Endothelial cell of umbilical vein (primary cell): Measurements from ENCODE around the gene DMBT1. TPM values are rescaled to one million over a fixed set of nuclear protein-coding genes. Genes with fewer than 3 reads are reported as not detected.

Experiments used
- BruUV-seq: library from RNA; stranded (reverse); fragments of 400-500 nt; replicated peaks from 2 replicates; lab custom pipeline; 2021; lab: Mats Ljungman, UMichigan
- CTCF ChIA-PET: fragments of 300-600, 350-600 bp; sonication (Branson Sonifier 250); formaldehyde crosslinking; loops from one replicate; lab custom pipeline; 2021; ENCODE audit warnings: antibody characterized with exemption, inconsistent platforms; lab: Charles Lee
- POLR2A ChIA-PET: fragments of 300-600, 350-600 bp; sonication (Branson Sonifier 250); formaldehyde crosslinking; loops from one replicate; lab custom pipeline; 2021; ENCODE audit warnings: antibody characterized with exemption, inconsistent platforms; lab: Charles Lee
- DNase-seq: peaks from one replicate; pipeline ENCODE4 v3.0.0-alpha.2; 2011; ENCODE audit warnings: low read depth, low spot score
- FAIRE-seq: peaks from 2 replicates; lab custom pipeline; 2011; peaks lifted over from hg19 to GRCh38; lab: Jason Lieb, UNC
- H2AFZ ChIP-seq: 2 replicates; pipeline ENCODE4 v1.6.0; 2012; ENCODE audit warnings: low read depth, low read length, control low read depth, inconsistent platforms
- H3K27ac ChIP-seq: 2 replicates; pipeline ENCODE4 v1.5.1; 2011; ENCODE audit warnings: low read depth, mild to moderate bottlenecking, control low read depth, low read length, moderate library complexity; ENCODE audit not compliant: insufficient read depth
- H3K27me3 ChIP-seq, 2 experiments: 2 replicates each; pipeline versions ENCODE4 v1.6.0 to v1.6.1; 2011; ENCODE audit warnings: low read length in 2 of 2, mixed read lengths in 1 of 2; ENCODE audit not compliant: control insufficient read depth in 2 of 2, insufficient read depth in 2 of 2
- H3K36me3 ChIP-seq, 2 experiments: 2 replicates in 1 of 2; 3 replicates in 1 of 2; pipeline ENCODE4 v1.5.1; 2011; ENCODE audit warnings: low read length in 2 of 2, mild to moderate bottlenecking in 1 of 2, moderate library complexity in 1 of 2; ENCODE audit not compliant: control insufficient read depth in 2 of 2, insufficient read depth in 2 of 2; ENCODE audit errors: extremely low read depth in 1 of 2
- H3K4me1 ChIP-seq: 3 replicates; pipeline ENCODE4 v1.5.1; 2011; ENCODE audit warnings: mild to moderate bottlenecking, low read length; ENCODE audit not compliant: control insufficient read depth, insufficient read depth; ENCODE audit errors: extremely low read depth
- H3K4me2 ChIP-seq: 2 replicates; pipeline ENCODE4 v1.6.1; 2011; ENCODE audit warnings: low read length, control low read depth, mixed read lengths; ENCODE audit not compliant: insufficient read depth
- H3K4me3 ChIP-seq, 3 experiments: fragments of 200-600 bp in 1 of 3; sonication (generic), shearing (Covaris generic) in 1 of 3; replicated peaks in 1 of 3; 2 replicates each; pipeline ENCODE4 v1.5.1; 2011 to 2016; ENCODE audit warnings: control low read depth in 3 of 3, low read length in 3 of 3, mild to moderate bottlenecking in 2 of 3, inconsistent platforms in 1 of 3, low read depth in 1 of 3, moderate library complexity in 1 of 3; ENCODE audit not compliant: insufficient read depth in 1 of 3
- H3K79me2 ChIP-seq: 2 replicates; pipeline ENCODE4 v1.6.0; 2012; ENCODE audit warnings: low read length, inconsistent platforms; ENCODE audit not compliant: control insufficient read depth, insufficient read depth
- H3K9ac ChIP-seq: replicated peaks from 2 replicates; pipeline ENCODE3; 2011; ENCODE audit warnings: low read length, control low read depth; ENCODE audit not compliant: insufficient read depth; ENCODE audit errors: extremely low read depth
- H3K9me1 ChIP-seq: replicated peaks from 3 replicates; pipeline ENCODE4 v1.6.0; 2011; ENCODE audit warnings: mild to moderate bottlenecking, low read length; ENCODE audit not compliant: control insufficient read depth, insufficient read depth; ENCODE audit errors: extremely low read depth
- H3K9me3 ChIP-seq: replicated peaks from 2 replicates; pipeline ENCODE4 v1.5.1; 2012; ENCODE audit warnings: low read length, inconsistent platforms; ENCODE audit not compliant: control insufficient read depth, insufficient read depth
- H4K20me1 ChIP-seq: replicated peaks from 2 replicates; pipeline ENCODE3; 2011; ENCODE audit warnings: mild to moderate bottlenecking, low read length; ENCODE audit not compliant: control insufficient read depth, insufficient read depth; ENCODE audit errors: extremely low read depth
- CTCF ChIP-seq, 2 donors: IDR thresholded peaks; 1 replicate in 1 of 2; 2 replicates in 1 of 2; pipeline ENCODE4 v1.5.1; 2011; ENCODE audit warnings: low read length in 2 of 2, mild to moderate bottlenecking in 2 of 2, moderate library complexity in 2 of 2, control low read depth in 1 of 2, inconsistent platforms in 1 of 2, low read depth in 1 of 2; ENCODE audit not compliant: insufficient read depth in 1 of 2; ENCODE audit errors: extremely low read depth in 1 of 2
- EZH2 ChIP-seq: IDR thresholded peaks from 2 replicates; pipeline ENCODE4 v1.6.1; 2012; ENCODE audit warnings: borderline replicate concordance, low read depth, mild to moderate bottlenecking, moderate library complexity, low read length, inconsistent platforms; ENCODE audit not compliant: severe bottlenecking
- FOS ChIP-seq: IDR thresholded peaks from 2 replicates; pipeline ENCODE4 v1.6.1; 2011; ENCODE audit warnings: mild to moderate bottlenecking, low read length, moderate library complexity, borderline replicate concordance; ENCODE audit not compliant: insufficient read depth
- GATA2 ChIP-seq: IDR thresholded peaks from 2 replicates; pipeline ENCODE4 v1.7.0; 2011; ENCODE audit warnings: low read depth, mild to moderate bottlenecking, moderate library complexity, mixed read lengths, low read length; ENCODE audit not compliant: insufficient read length, insufficient read depth
- JUN ChIP-seq: IDR thresholded peaks from 2 replicates; pipeline ENCODE4 v1.6.1; 2011; ENCODE audit warnings: borderline replicate concordance, low read depth; ENCODE audit not compliant: insufficient read length, insufficient read depth
- MAX ChIP-seq: IDR thresholded peaks from 2 replicates; pipeline ENCODE4 v1.6.1; 2011; ENCODE audit not compliant: insufficient read depth, insufficient read length
- MYC ChIP-seq: IDR thresholded peaks from one replicate; pipeline ENCODE4 v1.6.1; 2011; ENCODE audit warnings: mild to moderate bottlenecking, low read depth, low read length
- POLR2A ChIP-seq: IDR thresholded peaks from 2 replicates; pipeline ENCODE4 v1.6.1; 2012; ENCODE audit warnings: low read depth, mild to moderate bottlenecking, control low read depth, low read length
- POLR2AphosphoS5 ChIP-seq: IDR thresholded peaks from 2 replicates; pipeline ENCODE4 v1.6.1; 2012; ENCODE audit warnings: low read depth, mild to moderate bottlenecking, control low read depth, low read length, moderate library complexity; ENCODE audit not compliant: insufficient read depth
- dilution Hi-C: fragments of 300-500 bp; cut with MboI; formaldehyde crosslinking; loops from one replicate; pipeline ENCODE4 v1.15.0; 2019; ENCODE audit warnings: low sequenced_read_pairs; ENCODE audit not compliant: extremely low pct_ligation_motif_present
- intact Hi-C: fragments of 100-400 bp; cut with micrococcal nuclease; formaldehyde crosslinking; loops from one replicate; pipeline ENCODE4 v1.10.0; 2022
- polyA plus RNA-seq, 4 experiments: library from polyadenylated mRNA; depleted of rRNA in 3 of 4; stranded (reverse) in 3 of 4; unstranded in 1 of 4; fragments of >200 nt; gene quantifications; 2 replicates each; pipeline versions ENCODE4 v1.2.1 to v1.2.3, GENCODE V29; 2011 to 2012; ENCODE audit warnings: missing spikeins in 1 of 4
- total RNA-seq: library from RNA; stranded (reverse); gene quantifications from 2 replicates; pipeline ENCODE4 v1.2.3, GENCODE V29; 2021

Gene DMBT1
- total and polyA plus RNA-seq, 2 donors (not counting 3 experiments of a cell fraction or from before 2014, with no cell fraction given): 0.01 TPM; not detected in 1

- no peak overlapping the region for H3K9ac ChIP-seq
- intact Hi-C loops: no loop called here
- BruUV-seq: no TSS peak
- POLR2A ChIA-PET: no interaction called here
- H3K79me2 ChIP-seq: no peaks in the 10 kb centered on the region
- CTCF ChIA-PET: interaction anchor here (1.0 to 1.1 kb wide), 2 partner anchors 14 to 112 kb away, joined by 3 to 8 read pairs; no protein-coding TSS in a partner anchor
- H2AFZ ChIP-seq: no peak overlapping the region
- no peaks in the 10 kb centered on the region for H3K36me3 ChIP-seq
- no peak for TF ChIP-seq MAX
- no peak for TF ChIP-seq POLR2AphosphoS5
- no peak for TF ChIP-seq JUN
- TF ChIP-seq GATA2: no peak
- no peak for TF ChIP-seq MYC
- no peak for TF ChIP-seq CTCF (IDR thresholded peaks at IDR 0.05; ENCODE audit: extremely low read depth in 1 of 2, insufficient read depth in 1 of 2, low read depth in 1 of 2, low read length in 2 of 2)
- TF ChIP-seq EZH2: no peak
- TF ChIP-seq FOS: no peak
- TF ChIP-seq POLR2A: no peak
- no peaks in the 10 kb centered on the region for H3K4me1 ChIP-seq
- no peak overlapping the region for H3K4me3 ChIP-seq
- H3K27ac ChIP-seq: no peak overlapping the region
- no peaks in the 10 kb centered on the region for H4K20me1 ChIP-seq
- no peaks in the 10 kb centered on the region for H3K9me3 ChIP-seq
- dilution Hi-C loops: no loop called here
- H3K27me3 ChIP-seq: no peaks in the 10 kb centered on the region
- DNase-seq (no peak), FAIRE-seq (no peak)
- H3K9me1 ChIP-seq: no peaks in the 10 kb centered on the region
- no peak overlapping the region for H3K4me2 ChIP-seq
Measured at GRCh38 chr10:122551450-122551849, 9.1 kb upstream of the DMBT1 start.
